Tibial nerve (tissue), 4 donors: ENCODE measurements around the gene LRRC3. TPM values are rescaled to one million over a fixed set of nuclear protein-coding genes. Genes with fewer than 3 reads are reported as not detected.

Source experiments
- DNase-seq, 2 donors: peaks; one replicate each; pipeline ENCODE4 v3.0.0-alpha.2; 2019; ENCODE audit warnings: low spot score in 2 of 2
- H3K27ac ChIP-seq, 4 donors: fragments of 200-600 bp; sonication (generic) in 3 of 4; one replicate each; pipeline ENCODE4 v1.5.1; 2017 to 2019; ENCODE audit warnings: mild to moderate bottlenecking in 1 of 4
- H3K27me3 ChIP-seq, 2 donors: fragments of 200-600 bp; sonication (generic) in 1 of 2; one replicate each; pipeline versions ENCODE4 v1.5.1 to v1.6.0; 2017 to 2019
- H3K36me3 ChIP-seq, 3 donors: fragments of 200-600 bp; sonication (generic); one replicate each; pipeline ENCODE4 v1.5.1; 2018 to 2019
- H3K4me1 ChIP-seq, 4 donors: fragments of 200-600 bp; sonication (generic) in 3 of 4; one replicate each; pipeline ENCODE4 v1.5.1; 2017 to 2019
- H3K4me3 ChIP-seq, 4 donors: fragments of 200-600 bp; sonication (generic) in 3 of 4; one replicate each; pipeline ENCODE4 v1.5.1; 2017 to 2019; ENCODE audit warnings: mild to moderate bottlenecking in 1 of 4, moderate library complexity in 1 of 4
- H3K9me3 ChIP-seq, 4 donors: fragments of 200-600 bp; sonication (generic) in 3 of 4; one replicate each; pipeline ENCODE4 v1.5.1; 2017 to 2019
- EP300 ChIP-seq, 2 donors: sonication (generic); formaldehyde crosslinking; IDR thresholded peaks; one replicate each; pipeline ENCODE4 v1.6.1; 2017; ENCODE audit warnings: antibody characterized with exemption in 2 of 2, mild to moderate bottlenecking in 1 of 2
- POLR2A ChIP-seq, 2 donors: fragments of 450-650 bp; IDR thresholded peaks; one replicate each; pipeline ENCODE4 v1.6.1; 2017; ENCODE audit warnings: antibody characterized with exemption in 2 of 2, mild to moderate bottlenecking in 2 of 2, moderate library complexity in 2 of 2
- WGBS, 2 donors: methylation state at CpG; one replicate each; pipeline ENCODE4 v1.1.5; 2018; 5-methylcytosine and 5-hydroxymethylcytosine counted together
- total RNA-seq, 4 donors: library from RNA; depleted of rRNA; stranded (reverse); fragments of >200 nt; gene quantifications; one replicate each; pipeline ENCODE4 v1.1.0, GENCODE V29; 2016
- TF ChIP-seq, protein P1 (sequence below), 5 experiments: fragments of 200-600 bp in 3 of 5; fragments of 450-650 bp in 2 of 5; sonication (generic) in 3 of 5; IDR thresholded peaks; one replicate each; pipeline ENCODE4 v1.5.1; 2016 to 2019; ENCODE audit warnings: antibody characterized with exemption in 5 of 5, mild to moderate bottlenecking in 3 of 5, moderate library complexity in 2 of 5

Gene LRRC3
- total RNA-seq, 4 donors from 2014 or later, result 2.0 to 8.0 (median 3.8) TPM

DNA sequence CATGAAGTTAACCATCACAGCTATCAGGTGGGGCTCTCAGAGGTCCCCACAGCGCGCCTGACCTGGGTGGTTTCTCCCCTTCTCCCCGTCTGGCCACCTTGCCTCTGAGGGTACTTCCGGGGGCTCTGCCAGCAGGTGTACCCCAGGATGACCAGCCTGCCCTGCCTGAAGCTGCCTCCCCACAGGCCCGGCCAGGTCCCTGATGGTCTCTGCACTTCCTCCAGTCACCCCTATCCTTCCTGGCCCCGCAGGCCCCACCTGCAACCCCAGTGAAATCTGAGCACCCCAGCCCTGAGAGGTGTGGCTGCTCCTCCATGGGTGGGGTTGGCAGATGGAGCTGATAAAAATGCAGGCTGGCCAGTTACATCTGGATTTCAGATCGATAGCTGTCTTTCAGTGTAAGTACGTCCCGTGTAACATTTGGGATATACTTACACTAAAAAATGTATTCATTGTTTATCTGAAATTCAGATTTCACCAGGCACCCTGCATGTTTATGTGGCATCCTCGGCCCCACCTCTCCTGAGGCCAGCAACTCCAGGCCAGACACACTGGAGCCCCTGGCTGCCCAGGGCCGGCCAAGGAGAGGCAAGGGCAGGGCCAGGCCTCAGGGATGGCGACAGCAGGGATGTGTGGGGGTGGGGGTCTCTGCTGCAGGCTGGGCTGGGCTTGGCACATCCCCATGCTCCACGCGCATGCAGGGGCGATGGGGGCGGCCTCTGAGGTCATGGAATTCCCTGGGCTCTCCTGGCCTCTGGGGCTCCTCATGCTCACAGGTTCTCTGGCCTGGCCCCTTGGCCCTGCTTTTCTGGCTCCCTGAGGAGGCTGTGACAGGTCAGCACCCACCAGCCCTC is 25.1 kb downstream of the LRRC3 start:
- Histone ChIP-seq H3K27ac (no peak overlapping the region), H3K36me3 (no peaks in the 10 kb centered on the region), H3K27me3 (no peaks in the 10 kb centered on the region), H3K4me3 (no peak overlapping the region), H3K9me3 (no peaks in the 10 kb centered on the region), H3K4me1 (no peaks in the 10 kb centered on the region)
- 74 to 84% methylated on average over 15 to 16 of the region's 16 CpGs for WGBS, 2 donors
- DNase-seq, result no peak
- TF ChIP-seq POLR2A (IDR thresholded peaks at IDR 0.05) (no peak), EP300 (IDR thresholded peaks at IDR 0.05) (no peak)
- TF ChIP-seq, protein P1, sequence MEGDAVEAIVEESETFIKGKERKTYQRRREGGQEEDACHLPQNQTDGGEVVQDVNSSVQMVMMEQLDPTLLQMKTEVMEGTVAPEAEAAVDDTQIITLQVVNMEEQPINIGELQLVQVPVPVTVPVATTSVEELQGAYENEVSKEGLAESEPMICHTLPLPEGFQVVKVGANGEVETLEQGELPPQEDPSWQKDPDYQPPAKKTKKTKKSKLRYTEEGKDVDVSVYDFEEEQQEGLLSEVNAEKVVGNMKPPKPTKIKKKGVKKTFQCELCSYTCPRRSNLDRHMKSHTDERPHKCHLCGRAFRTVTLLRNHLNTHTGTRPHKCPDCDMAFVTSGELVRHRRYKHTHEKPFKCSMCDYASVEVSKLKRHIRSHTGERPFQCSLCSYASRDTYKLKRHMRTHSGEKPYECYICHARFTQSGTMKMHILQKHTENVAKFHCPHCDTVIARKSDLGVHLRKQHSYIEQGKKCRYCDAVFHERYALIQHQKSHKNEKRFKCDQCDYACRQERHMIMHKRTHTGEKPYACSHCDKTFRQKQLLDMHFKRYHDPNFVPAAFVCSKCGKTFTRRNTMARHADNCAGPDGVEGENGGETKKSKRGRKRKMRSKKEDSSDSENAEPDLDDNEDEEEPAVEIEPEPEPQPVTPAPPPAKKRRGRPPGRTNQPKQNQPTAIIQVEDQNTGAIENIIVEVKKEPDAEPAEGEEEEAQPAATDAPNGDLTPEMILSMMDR (IDR thresholded peaks at IDR 0.05), result no peak

DNA sequence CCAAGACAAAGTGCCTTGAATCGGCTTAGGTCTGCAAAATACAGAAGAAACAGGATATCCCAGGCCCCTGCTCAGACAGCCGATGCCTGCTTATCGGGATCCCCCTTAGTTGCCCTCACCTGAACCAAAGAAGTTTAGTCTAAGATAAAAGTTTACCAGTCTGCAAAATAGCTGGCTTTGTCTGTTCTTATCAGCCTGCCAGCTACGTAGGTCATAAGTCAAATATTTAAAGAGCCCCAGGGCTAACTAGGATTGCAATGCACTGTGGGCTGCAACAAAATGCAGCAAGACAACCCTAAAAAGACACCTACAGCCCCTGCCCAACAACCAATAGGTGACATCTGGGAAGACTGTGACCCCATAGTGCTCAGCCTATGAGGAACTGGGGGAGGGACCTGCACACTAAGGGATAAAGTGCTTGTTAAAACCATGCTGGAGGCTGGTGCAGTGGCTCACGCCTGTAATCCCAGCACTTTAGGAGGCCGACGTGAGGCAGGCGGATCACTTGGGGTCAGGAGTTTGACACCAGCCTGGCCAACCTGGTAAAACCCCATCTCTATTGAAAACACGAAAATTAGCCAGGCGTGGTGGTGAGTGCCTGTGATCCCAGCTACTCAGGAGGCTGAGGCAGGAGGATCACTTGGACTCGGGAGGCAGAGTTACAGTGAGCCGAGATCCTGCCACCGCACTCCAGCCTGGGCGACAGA is 27.4 kb downstream of the LRRC3 start:
- WGBS, 2 donors, result 77 to 81% methylated on average over 14 of the region's 14 CpGs
- no peaks in the 10 kb centered on the region for H3K36me3 ChIP-seq
- no peaks in the 10 kb centered on the region for H3K4me1 ChIP-seq
- no peak for TF ChIP-seq EP300 (IDR thresholded peaks at IDR 0.05)
- TF ChIP-seq POLR2A (IDR thresholded peaks at IDR 0.05), result no peak
- TF ChIP-seq, protein P1 (IDR thresholded peaks at IDR 0.05), result no peak
- no peak overlapping the region for H3K4me3 ChIP-seq
- DNase-seq, result no peak
- peaks cover 0 to 1% (median 0%) of the 10 kb centered on the region in 4 donors for H3K9me3 ChIP-seq
- H3K27ac ChIP-seq, result no peak overlapping the region
- no peaks in the 10 kb centered on the region for H3K27me3 ChIP-seq

GRCh38 chr21:44483288-44484237 is 28.3 kb downstream of the LRRC3 start:
- no peak for DNase-seq
- no peaks in the 10 kb centered on the region for H3K27me3 ChIP-seq
- TF ChIP-seq EP300 (IDR thresholded peaks at IDR 0.05) (no peak), POLR2A (IDR thresholded peaks at IDR 0.05) (no peak)
- TF ChIP-seq, protein P1 (IDR thresholded peaks at IDR 0.05), result no peak
- no peak overlapping the region for H3K27ac ChIP-seq
- no peaks in the 10 kb centered on the region for H3K4me1 ChIP-seq
- H3K9me3 ChIP-seq, result peaks cover 0 to 4% (median 0%) of the 10 kb centered on the region in 4 donors
- H3K36me3 ChIP-seq, result no peaks in the 10 kb centered on the region
- 67 to 71% methylated on average over 27 to 28 of the region's 28 CpGs for WGBS, 2 donors
- H3K4me3 ChIP-seq, result no peak overlapping the region

DNA sequence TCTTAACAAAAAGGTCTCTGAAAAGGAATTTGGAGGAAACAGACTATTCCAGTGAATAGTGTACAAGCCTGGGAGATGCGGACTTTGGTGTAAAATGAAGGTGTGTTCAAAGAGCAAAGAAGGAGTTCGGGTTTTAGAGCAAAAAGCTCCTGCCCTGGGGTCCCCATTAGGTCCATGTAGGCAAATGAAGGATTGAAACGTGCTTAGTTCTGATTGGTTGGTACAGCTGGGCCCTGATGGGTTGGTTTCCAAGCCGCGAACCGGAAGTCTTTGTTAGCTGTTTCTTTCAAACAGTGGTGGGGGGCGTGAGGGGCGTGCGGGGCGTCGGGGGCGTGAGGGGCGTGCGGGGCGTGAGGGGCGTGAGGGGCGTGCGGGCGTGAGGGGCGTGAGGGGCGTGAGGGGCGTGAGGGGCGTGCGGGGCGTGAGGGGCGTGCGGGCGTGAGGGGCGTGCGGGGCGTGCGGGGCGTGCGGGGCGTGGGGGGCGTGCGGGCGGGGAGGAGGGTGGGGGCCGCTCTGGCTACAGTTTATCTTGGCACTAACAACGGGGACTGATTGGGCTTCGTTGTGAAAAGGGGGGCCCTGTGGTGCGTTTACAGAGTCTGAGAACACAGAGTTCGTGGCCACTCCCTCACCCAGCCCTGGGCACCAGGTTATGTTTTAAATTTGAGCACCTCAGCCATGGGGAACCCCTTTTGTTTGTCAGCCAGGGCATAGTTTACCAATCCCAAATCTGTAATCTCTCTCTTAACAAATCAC is 29.4 kb downstream of the LRRC3 start:
- DNase-seq, result no peak
- H3K4me1 ChIP-seq, result no peaks in the 10 kb centered on the region
- H3K36me3 ChIP-seq, result no peaks in the 10 kb centered on the region
- H3K4me3 ChIP-seq, result no peak overlapping the region
- no peaks in the 10 kb centered on the region for H3K27me3 ChIP-seq
- TF ChIP-seq, protein P1 (IDR thresholded peaks at IDR 0.05), result no peak
- TF ChIP-seq EP300 (IDR thresholded peaks at IDR 0.05) (no peak), POLR2A (IDR thresholded peaks at IDR 0.05) (no peak)
- H3K9me3 ChIP-seq, result peaks cover 0 to 4% (median 0%) of the 10 kb centered on the region in 4 donors
- H3K27ac ChIP-seq, result no peak overlapping the region
- WGBS, 2 donors, result 83 to 86% methylated on average over 24 to 30 of the region's 43 CpGs
